HepG2 (cell line): ENCODE results near the gene IL27RA. TPM values are rescaled to one million over a fixed set of nuclear protein-coding genes. Genes with fewer than 3 reads are reported as not detected.

Source experiments
- ATAC-seq: fragments of 200-7000 bp; cut with Tn5 transposase; 3 replicates; pipeline ENCODE4 v1.9.1; 2020; ENCODE audit warnings: mild to moderate bottlenecking, moderate library complexity
- BruUV-seq: library from RNA; stranded (reverse); fragments of 400-500 nt; replicated peaks from 2 replicates; lab custom pipeline; 2021; lab: Mats Ljungman, UMichigan
- CTCF ChIA-PET: fragments of 300-600 bp; formaldehyde crosslinking; extraction: SDS; loops from one replicate; lab custom pipeline; 2021; ENCODE audit warnings: low total read pairs, inconsistent platforms, low intra/inter-chr PET ratio; lab: Yijun Ruan, JAX
- POLR2A ChIA-PET: fragments of 350-600 bp; sonication (Branson Sonifier 250); formaldehyde crosslinking; loops from one replicate; lab custom pipeline; 2020; ENCODE audit warnings: antibody characterized with exemption, inconsistent platforms; lab: Yijun Ruan, JAX
- DNase-seq: peaks from one replicate; pipeline ENCODE4 v3.0.0-alpha.2; 2015; ENCODE audit warnings: low spot score
- FAIRE-seq: peaks from 3 replicates; lab custom pipeline; 2011; peaks lifted over from hg19 to GRCh38; lab: Jason Lieb, UNC
- H2AFZ ChIP-seq: one replicate; pipeline ENCODE4 v1.6.1; 2011; ENCODE audit warnings: low read length, inconsistent platforms
- H3K27ac ChIP-seq: fragments of 300-600 bp; 3 replicates; pipeline ENCODE4 v1.8.0; 2011; ENCODE audit warnings: mixed run types, mild to moderate bottlenecking, mixed read lengths, low read length, inconsistent platforms; ENCODE audit not compliant: insufficient read depth; ENCODE audit errors: extremely low read length
- H3K27me3 ChIP-seq, 2 experiments: fragments of 200-600 bp in 1 of 2; 2 replicates in 1 of 2; 3 replicates in 1 of 2; pipeline versions ENCODE4 v1.6.0 to v1.8.0; 2011; ENCODE audit warnings: low read length in 2 of 2, mild to moderate bottlenecking in 2 of 2, moderate library complexity in 2 of 2, inconsistent platforms in 1 of 2; ENCODE audit not compliant: insufficient read depth in 2 of 2, control insufficient read depth in 1 of 2
- H3K36me3 ChIP-seq, 2 experiments: fragments of 200-600 bp in 1 of 2; replicated peaks in 1 of 2; 2 replicates in 1 of 2; 3 replicates in 1 of 2; pipeline versions ENCODE4 v1.5.1 to v1.8.0; 2011; ENCODE audit warnings: low read length in 2 of 2, inconsistent platforms in 1 of 2; ENCODE audit not compliant: insufficient read depth in 2 of 2, control insufficient read depth in 1 of 2
- H3K4me1 ChIP-seq: 2 replicates; pipeline ENCODE4 v1.5.1; 2012; ENCODE audit warnings: low read length, inconsistent platforms; ENCODE audit not compliant: insufficient read depth
- H3K4me2 ChIP-seq: 2 replicates; pipeline ENCODE4 v1.6.0; 2011; ENCODE audit warnings: low read depth, low read length, inconsistent platforms
- H3K4me3 ChIP-seq, 3 experiments: fragments of 200-600 bp in 1 of 3; sonication (generic), shearing (Covaris generic) in 1 of 3; replicated peaks in 1 of 3; 2 replicates each; pipeline ENCODE4 v1.5.1; 2011 to 2016; ENCODE audit warnings: low read length in 3 of 3, inconsistent platforms in 2 of 3, low read depth in 2 of 3, mild to moderate bottlenecking in 2 of 3, control low read depth in 1 of 3, mixed read lengths in 1 of 3; ENCODE audit not compliant: insufficient read depth in 1 of 3
- H3K79me2 ChIP-seq: one replicate; pipeline ENCODE4 v1.6.1; 2011; ENCODE audit warnings: low read length, inconsistent platforms; ENCODE audit not compliant: insufficient read depth
- H3K9ac ChIP-seq: 2 replicates; pipeline ENCODE4 v1.6.0; 2011; ENCODE audit warnings: mild to moderate bottlenecking, low read depth, low read length, inconsistent platforms; ENCODE audit not compliant: insufficient read depth
- H3K9me3 ChIP-seq: 2 replicates; pipeline ENCODE4 v1.5.1; 2012; ENCODE audit warnings: mild to moderate bottlenecking, low read length
- H4K20me1 ChIP-seq: 2 replicates; pipeline ENCODE4 v1.6.0; 2011; ENCODE audit warnings: inconsistent platforms, mild to moderate bottlenecking, low read length, moderate library complexity; ENCODE audit not compliant: insufficient read depth
- ADNP ChIP-seq: sonication (generic); formaldehyde crosslinking; IDR thresholded peaks from 2 replicates; pipeline ENCODE4 v1.4.0; 2020; ENCODE audit warnings: missing genetic modification reagents
- CENPX ChIP-seq: sonication (generic); formaldehyde crosslinking; IDR thresholded peaks from 2 replicates; pipeline ENCODE4 v1.9.0; 2021; ENCODE audit warnings: mild to moderate bottlenecking, missing genetic modification reagents, moderate library complexity
- CTCF ChIP-seq: sonication (generic); formaldehyde crosslinking; IDR thresholded peaks from 2 replicates; pipeline ENCODE4 v1.5.0; 2020; ENCODE audit warnings: mild to moderate bottlenecking, missing genetic modification reagents, moderate library complexity
- ETV6 ChIP-seq: sonication (generic); formaldehyde crosslinking; conservative IDR thresholded peaks from 2 replicates; pipeline ENCODE4 v1.4.0; 2020; ENCODE audit warnings: missing genetic modification reagents
- HNF4G ChIP-seq, 2 experiments: sonication (generic) in 1 of 2; formaldehyde crosslinking in 1 of 2; IDR thresholded peaks; 2 replicates each; pipeline versions ENCODE4 v1.4.0 to v1.6.1; 2011 to 2020; ENCODE audit warnings: borderline replicate concordance in 2 of 2, low read depth in 2 of 2, mild to moderate bottlenecking in 2 of 2, low read length in 1 of 2, missing genetic modification reagents in 1 of 2, moderate library complexity in 1 of 2
- RFX1 ChIP-seq: fragments of 450-650 bp; IDR thresholded peaks from 2 replicates; pipeline ENCODE4 v1.6.1; 2017
- RXRB ChIP-seq: IDR thresholded peaks from 2 replicates; pipeline ENCODE4 v1.6.1; 2016; ENCODE audit warnings: borderline replicate concordance, missing genetic modification reagents, missing compliant biosample characterization
- SMYD3 ChIP-seq: sonication (generic); formaldehyde crosslinking; IDR thresholded peaks from 2 replicates; pipeline ENCODE4 v1.8.1; 2023; ENCODE audit warnings: mild to moderate bottlenecking, missing genetic modification reagents
- ZBTB3 ChIP-seq: sonication (generic); formaldehyde crosslinking; IDR thresholded peaks from 2 replicates; pipeline ENCODE4 v1.4.0; 2020; ENCODE audit warnings: low read depth, mild to moderate bottlenecking, moderate library complexity, missing genetic modification reagents, borderline replicate concordance
- ZNF275 ChIP-seq: sonication (generic); formaldehyde crosslinking; IDR thresholded peaks from 2 replicates; pipeline ENCODE4 v1.8.0; 2022; ENCODE audit warnings: missing genetic modification reagents, mild to moderate bottlenecking, inconsistent platforms, borderline replicate concordance
- ZNF441 ChIP-seq: sonication (generic); formaldehyde crosslinking; IDR thresholded peaks from 2 replicates; pipeline ENCODE4 v1.7.0; 2021; ENCODE audit warnings: missing genetic modification reagents, borderline replicate concordance
- ZNF746 ChIP-seq: sonication (generic); formaldehyde crosslinking; IDR thresholded peaks from 2 replicates; pipeline ENCODE4 v1.8.0; 2022; ENCODE audit warnings: mild to moderate bottlenecking, missing genetic modification reagents
- WGBS: methylation state at CpG from one replicate; pipeline ENCODE4 v1.1.6; 2017; ENCODE audit warnings: low lambda C conversion rate; 5-methylcytosine and 5-hydroxymethylcytosine counted together
- in situ Hi-C: cut with HindIII; loops from 2 replicates; pipeline ENCODE4 v1.10.0; 2017; ENCODE audit warnings: low pct_unique_long_range_greater_than_20kb; ENCODE audit not compliant: extremely low pct_ligation_motif_present
- intact Hi-C: fragments of 100-400 bp; cut with micrococcal nuclease; formaldehyde crosslinking; loops from one replicate; pipeline ENCODE4 v1.10.0; 2022; ENCODE audit not compliant: unreplicated experiment
- polyA plus RNA-seq, 8 experiments: library from polyadenylated mRNA; depleted of rRNA in 3 of 8; stranded (reverse) in 7 of 8; unstranded in 1 of 8; fragments of >200 nt; fragmentation: Illumina TruSeq in 4 of 8; extraction: Trizol in 4 of 8; gene quantifications; 2 replicates each; pipeline versions ENCODE4 v1.2.1 to v1.2.3, GENCODE V29; 2011 to 2016; ENCODE audit warnings: low read depth in 4 of 8, missing spikeins in 1 of 8, mixed read lengths in 1 of 8; ENCODE audit not compliant: insufficient read depth in 1 of 8
- total RNA-seq, 5 experiments: library from RNA; depleted of rRNA; stranded (reverse); fragments of >200 nt; fragmentation: Illumina TruSeq; extraction: Trizol; gene quantifications; 2 replicates each; pipeline ENCODE4 v1.2.3, GENCODE V29; 2016; ENCODE audit warnings: low read depth in 1 of 5
- TF ChIP-seq, protein P1 (sequence below): sonication (generic); formaldehyde crosslinking; IDR thresholded peaks from 2 replicates; pipeline ENCODE4 v1.5.1; 2020; ENCODE audit warnings: mild to moderate bottlenecking, missing genetic modification reagents, moderate library complexity
- TF ChIP-seq, protein P2 (sequence below): sonication (generic); formaldehyde crosslinking; IDR thresholded peaks from 2 replicates; pipeline ENCODE4 v1.8.0; 2022; ENCODE audit warnings: missing genetic modification reagents, low read depth, mild to moderate bottlenecking, borderline replicate concordance
- TF ChIP-seq, protein P3 (sequence below): sonication (generic); formaldehyde crosslinking; IDR thresholded peaks from 2 replicates; pipeline ENCODE4 v1.4.0; 2020; ENCODE audit warnings: missing genetic modification reagents

IL27RA gene
- total and polyA plus RNA-seq, 2 of the 13 experiments (the other 11 are each of a cell fraction or from before 2014, with no cell fraction given), result 3.5 to 8.1 TPM

GRCh38 chr19:14072535-14073260, 41.1 kb downstream of the IL27RA start, which contains the start of gene MISP3:
Gene MISP3, plus strand, starts transcription at chr19:14072786. Its CDS starts 524 bp downstream, at chr19:14073310.
- peak; percentile 50 for ATAC-seq
- Histone ChIP-seq H2AFZ (no peak within 1 kb of the TSS), H3K4me1 (peaks cover 8% of the 10 kb centered on the region), H3K27me3 (no peaks in the 10 kb centered on the region; a peak in 2 of 5 replicates), H3K9ac (peak within 1 kb of the TSS; percentile 79), H3K27ac (peak within 1 kb of the TSS; percentile 91), H3K4me3 (peak within 1 kb of the TSS; percentile 76 to 94 (median 80)), H3K4me2 (peak within 1 kb of the TSS; percentile 98), H3K9me3 (no peaks in the 10 kb centered on the region), H3K36me3 (no peaks in the 10 kb centered on the region), H3K79me2 (peaks cover 3% of the 10 kb centered on the region), H4K20me1 (no peaks in the 10 kb centered on the region)
- CTCF ChIA-PET, result interaction anchor here (0.6 to 4.7 kb wide), 4 partner anchors 14 to 192 kb away, joined by 3 to 79 read pairs (median 10); partner anchors contain the start of gene SAMD1
- BruUV-seq, result TSS peak; percentile 73
- WGBS, result 0% methylated on average over 7 of the region's 51 CpGs
- intact Hi-C loops, result loop anchor here (1.0 to 5.0 kb wide), 2 partner anchors 65 to 192 kb away; partner anchors contain the start of gene RFX1
- POLR2A ChIA-PET, result interaction anchor here (1.1 to 5.2 kb wide), 12 partner anchors 8 to 200 kb away, joined by 3 to 62 read pairs (median 5); partner anchors contain the start of genes ASF1B, DCAF15, IL27RA and PALM3
- DNase-seq, result no peak
- no peak for FAIRE-seq
- in situ Hi-C loops, result loop anchor here (5.0 to 25.0 kb wide), 2 partner anchors 190 to 310 kb away; partner anchors contain the start of genes C19orf53 and MRI1
- TF ChIP-seq HNF4G (IDR thresholded peaks at IDR 0.05; ENCODE audit: borderline replicate concordance, low read depth, low read length), result no peak
- TF ChIP-seq HNF4G (CRISPR knock-in tag; IDR thresholded peaks at IDR 0.05; ENCODE audit: borderline replicate concordance, low read depth), result no peak
- no peak for TF ChIP-seq ZNF746 (CRISPR knock-in tag)
- TF ChIP-seq RFX1, result no peak
- TF ChIP-seq ETV6 (CRISPR knock-in tag), result no peak
- TF ChIP-seq, protein P1, sequence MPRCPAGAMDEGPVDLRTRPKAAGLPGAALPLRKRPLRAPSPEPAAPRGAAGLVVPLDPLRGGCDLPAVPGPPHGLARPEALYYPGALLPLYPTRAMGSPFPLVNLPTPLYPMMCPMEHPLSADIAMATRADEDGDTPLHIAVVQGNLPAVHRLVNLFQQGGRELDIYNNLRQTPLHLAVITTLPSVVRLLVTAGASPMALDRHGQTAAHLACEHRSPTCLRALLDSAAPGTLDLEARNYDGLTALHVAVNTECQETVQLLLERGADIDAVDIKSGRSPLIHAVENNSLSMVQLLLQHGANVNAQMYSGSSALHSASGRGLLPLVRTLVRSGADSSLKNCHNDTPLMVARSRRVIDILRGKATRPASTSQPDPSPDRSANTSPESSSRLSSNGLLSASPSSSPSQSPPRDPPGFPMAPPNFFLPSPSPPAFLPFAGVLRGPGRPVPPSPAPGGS, result 0 out of 2 replicates have a peak, but pooled peaks have one; percentile 14
- no peak for TF ChIP-seq CTCF
- no peak for TF ChIP-seq ZNF275
- TF ChIP-seq ZNF441 (CRISPR knock-in tag), result 0 out of 2 replicates have a peak, but pooled peaks have one; percentile 19
- TF ChIP-seq ZBTB3 (CRISPR knock-in tag), result no peak
- TF ChIP-seq RXRB, result no peak
- TF ChIP-seq SMYD3 (CRISPR knock-in tag), result no peak
- no peak for TF ChIP-seq ADNP
- TF ChIP-seq, protein P2, sequence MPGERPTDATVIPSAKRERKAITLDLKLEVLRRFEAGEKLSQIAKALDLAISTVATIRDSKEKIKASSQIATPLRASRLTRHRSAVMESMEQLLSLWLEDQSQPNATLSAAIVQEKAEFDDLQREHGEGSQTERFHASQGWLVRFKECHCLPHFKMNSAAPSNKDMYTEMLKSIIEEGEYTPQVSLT, result no peak
- no peak for TF ChIP-seq CENPX (CRISPR knock-in tag)
- TF ChIP-seq, protein P3, sequence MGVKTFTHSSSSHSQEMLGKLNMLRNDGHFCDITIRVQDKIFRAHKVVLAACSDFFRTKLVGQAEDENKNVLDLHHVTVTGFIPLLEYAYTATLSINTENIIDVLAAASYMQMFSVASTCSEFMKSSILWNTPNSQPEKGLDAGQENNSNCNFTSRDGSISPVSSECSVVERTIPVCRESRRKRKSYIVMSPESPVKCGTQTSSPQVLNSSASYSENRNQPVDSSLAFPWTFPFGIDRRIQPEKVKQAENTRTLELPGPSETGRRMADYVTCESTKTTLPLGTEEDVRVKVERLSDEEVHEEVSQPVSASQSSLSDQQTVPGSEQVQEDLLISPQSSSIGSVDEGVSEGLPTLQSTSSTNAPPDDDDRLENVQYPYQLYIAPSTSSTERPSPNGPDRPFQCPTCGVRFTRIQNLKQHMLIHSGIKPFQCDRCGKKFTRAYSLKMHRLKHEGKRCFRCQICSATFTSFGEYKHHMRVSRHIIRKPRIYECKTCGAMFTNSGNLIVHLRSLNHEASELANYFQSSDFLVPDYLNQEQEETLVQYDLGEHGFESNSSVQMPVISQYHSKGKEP (CRISPR knock-in tag), result no peak
